ENCODE results near the gene VSTM4. TPM values are rescaled to one million over a fixed set of nuclear protein-coding genes. Genes with fewer than 3 reads are reported as not detected.

VSTM4 gene
- total and polyA plus RNA-seq, 4 donors: 1.0 to 3.1 (median 2.0) TPM

GRCh38 chr10:49153971-49154370, 38.6 kb upstream of the VSTM4 start:
- TF ChIP-seq JUND (IDR thresholded peaks at IDR 0.05): no peak
- TF ChIP-seq FOXA2 (IDR thresholded peaks at IDR 0.05): no peak
- no peak for TF ChIP-seq ATF3 (IDR thresholded peaks at IDR 0.05)
- no peak for TF ChIP-seq GABPA (IDR thresholded peaks at IDR 0.05 in 1 of 2, conservative IDR thresholded peaks at IDR 0.05 in 1 of 2)
- TF ChIP-seq REST (IDR thresholded peaks at IDR 0.05): no peak
- no peak for TF ChIP-seq NR2F2 (IDR thresholded peaks at IDR 0.05)
- TF ChIP-seq MAX (IDR thresholded peaks at IDR 0.05): no peak
- TF ChIP-seq HNF4G (IDR thresholded peaks at IDR 0.05): no peak
- TF ChIP-seq RXRA (IDR thresholded peaks at IDR 0.05): no peak
- TF ChIP-seq HNF4A (conservative IDR thresholded peaks at IDR 0.05): no peak
- TF ChIP-seq TAF1 (conservative IDR thresholded peaks at IDR 0.05): no peak
- Histone ChIP-seq H3K36me3 (ENCODE audit: control insufficient read depth in 4 of 4, insufficient read depth in 3 of 4, low read depth in 1 of 4, low read length in 3 of 4) (no peaks in the 10 kb centered on the region), H3K4me3 (ENCODE audit: low read depth in 1 of 3, low read length in 3 of 3) (no peak overlapping the region), H3K27ac (ENCODE audit: low read depth in 1 of 2, low read length in 2 of 2) (no peak overlapping the region), H3K27me3 (ENCODE audit: control insufficient read depth in 4 of 4, insufficient read depth in 4 of 4, low read length in 3 of 4) (no peaks in the 10 kb centered on the region), H3K4me1 (ENCODE audit: control insufficient read depth in 4 of 4, insufficient read depth in 4 of 4, low read length in 3 of 4) (no peaks in the 10 kb centered on the region), H3K9ac (ENCODE audit: low read depth in 1 of 2, low read length in 2 of 2) (no peak overlapping the region), H3K9me3 (ENCODE audit: control insufficient read depth in 4 of 4, low read length in 3 of 4) (no peaks in the 10 kb centered on the region)
- DNase-seq (ENCODE audit: low spot score): no peak
- 96% methylated on average over 1 of the region's 1 CpG for WGBS

GRCh38 chr10:49153115-49153514, 37.8 kb upstream of the VSTM4 start:
- no peak for TF ChIP-seq EGR1 (IDR thresholded peaks at IDR 0.05; ENCODE audit: low read depth in 2 of 2)
- no peak for TF ChIP-seq HNF4G (IDR thresholded peaks at IDR 0.05)
- no peak for TF ChIP-seq MAX (IDR thresholded peaks at IDR 0.05)
- no peak for TF ChIP-seq SP1 (IDR thresholded peaks at IDR 0.05)
- TF ChIP-seq RAD21 (IDR thresholded peaks at IDR 0.05): no peak
- no peak for TF ChIP-seq RXRA (IDR thresholded peaks at IDR 0.05)
- TF ChIP-seq REST (IDR thresholded peaks at IDR 0.05): no peak
- TF ChIP-seq TAF1 (conservative IDR thresholded peaks at IDR 0.05): no peak
- no peak for TF ChIP-seq FOXA2 (IDR thresholded peaks at IDR 0.05)
- no peak for TF ChIP-seq FOXA1 (IDR thresholded peaks at IDR 0.05)
- TF ChIP-seq ZBTB33 (IDR thresholded peaks at IDR 0.05): no peak
- TF ChIP-seq HNF4A (conservative IDR thresholded peaks at IDR 0.05): no peak
- TF ChIP-seq YY1 (IDR thresholded peaks at IDR 0.05): no peak
- TF ChIP-seq JUND (IDR thresholded peaks at IDR 0.05): no peak
- no peak for TF ChIP-seq ATF3 (IDR thresholded peaks at IDR 0.05)
- TF ChIP-seq NR2F2 (IDR thresholded peaks at IDR 0.05): no peak
- TF ChIP-seq GABPA (IDR thresholded peaks at IDR 0.05 in 1 of 2, conservative IDR thresholded peaks at IDR 0.05 in 1 of 2): no peak
- no peak for TF ChIP-seq CTCF (IDR thresholded peaks at IDR 0.05; ENCODE audit: low read depth, low read length, missing input control)
- no peaks in the 10 kb centered on the region for H3K27me3 ChIP-seq (ENCODE audit: control insufficient read depth in 4 of 4, insufficient read depth in 4 of 4, low read length in 3 of 4)
- WGBS: 64% methylated on average over 4 of the region's 4 CpGs

More at GRCh38 chr10:49153115-49153514, 37.8 kb upstream of the VSTM4 start:
- Histone ChIP-seq H3K36me3 (ENCODE audit: control insufficient read depth in 4 of 4, insufficient read depth in 3 of 4, low read depth in 1 of 4, low read length in 3 of 4) (no peaks in the 10 kb centered on the region), H3K4me1 (ENCODE audit: control insufficient read depth in 4 of 4, insufficient read depth in 4 of 4, low read length in 3 of 4) (no peaks in the 10 kb centered on the region), H3K9ac (ENCODE audit: low read depth in 1 of 2, low read length in 2 of 2) (no peak overlapping the region), H3K9me3 (ENCODE audit: control insufficient read depth in 4 of 4, low read length in 3 of 4) (no peaks in the 10 kb centered on the region), H3K27ac (ENCODE audit: low read depth in 1 of 2, low read length in 2 of 2) (no peak overlapping the region), H3K4me3 (ENCODE audit: low read depth in 1 of 3, low read length in 3 of 3) (no peak overlapping the region)
- DNase-seq (ENCODE audit: low spot score): no peak

Data from liver (tissue), 9 donors.